NCI-H2196 (cell line): ENCODE results near the gene DCLK2.

Experiments
- DNase-seq: peaks from one replicate; lab custom pipeline; 2025; ENCODE audit not compliant: unreplicated experiment; lab: John Stamatoyannopoulos, UW

DCLK2 gene

GRCh38 chr4:150236626-150237025, 158.4 kb downstream of the DCLK2 start:
- DNase-seq = no peak

- no peak for DNase-seq
Observed at GRCh38 chr4:150237110-150237872, 159.0 kb downstream of the DCLK2 start.

DNA sequence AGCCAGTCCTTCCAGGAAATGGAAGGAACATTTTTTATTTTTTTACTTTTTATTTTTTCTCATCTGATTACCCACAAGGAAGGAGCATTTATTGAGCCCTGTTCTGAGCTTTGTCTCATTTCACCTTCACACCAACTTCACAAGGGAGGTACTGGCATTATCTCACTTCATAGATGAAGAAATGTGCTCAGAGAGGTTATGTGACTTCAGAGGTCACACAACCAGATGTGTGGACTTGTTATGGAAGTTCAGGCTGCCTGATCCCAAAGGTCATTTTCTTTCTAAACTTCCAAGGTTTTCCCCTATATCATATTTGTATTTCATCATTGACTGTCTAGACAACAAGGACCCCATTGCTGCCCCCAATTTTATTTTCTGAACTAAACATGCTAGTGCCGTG, 160.3 kb downstream of the DCLK2 start:
- no peak for DNase-seq

DNA sequence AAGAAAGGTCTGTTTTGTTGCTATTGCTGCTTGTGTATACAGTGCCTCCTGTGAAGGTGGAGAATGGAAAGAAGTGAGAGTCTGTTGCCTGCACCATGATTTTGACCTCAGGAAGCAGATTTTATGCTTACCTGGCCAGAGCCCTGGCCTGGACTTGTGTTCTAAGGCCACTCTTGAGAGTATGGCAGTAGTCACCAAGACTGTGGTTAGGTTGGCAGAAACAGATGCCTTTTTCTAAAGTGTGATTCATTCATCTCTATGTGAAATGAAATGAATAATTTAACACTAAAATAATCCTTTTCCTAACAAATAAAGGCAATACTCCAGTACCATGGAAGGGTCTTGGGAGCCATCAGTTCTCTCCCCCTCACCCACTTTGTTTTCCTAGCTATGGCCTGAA, 161.8 kb downstream of the DCLK2 start:
- DNase-seq = no peak

DNA sequence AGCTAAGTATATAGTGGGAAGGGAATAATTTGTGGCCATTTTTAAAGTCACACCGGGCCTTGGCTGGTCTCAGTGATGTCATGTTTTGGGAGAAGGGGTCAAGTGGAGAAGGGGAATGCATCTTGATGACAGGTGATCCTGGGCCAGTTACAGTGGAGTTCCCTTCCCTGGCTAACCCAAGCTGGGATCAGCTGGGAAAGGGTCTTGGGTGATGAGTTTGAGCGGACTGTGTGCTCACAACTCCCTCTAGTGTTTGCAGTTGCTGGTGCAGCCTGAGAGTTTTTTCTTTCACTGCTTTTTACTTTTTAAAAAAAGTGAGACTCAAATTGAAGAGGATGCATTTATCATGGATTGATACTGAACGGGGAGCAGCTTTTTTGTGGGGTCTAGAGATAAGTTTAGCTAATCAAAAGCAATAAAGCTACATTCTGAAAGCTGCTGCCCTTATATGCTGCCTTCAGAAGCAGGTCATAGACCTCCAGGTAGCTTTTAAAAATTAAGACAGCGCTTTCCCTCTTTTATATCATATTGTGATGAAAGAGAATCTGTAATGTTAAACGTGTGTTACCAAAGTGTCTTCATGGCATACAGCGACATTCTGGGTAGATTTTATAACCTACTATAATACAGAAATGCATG, 164.7 kb downstream of the DCLK2 start:
- peak; percentile 15 for DNase-seq

- DNase-seq = no peak
Observed at GRCh38 chr4:150243932-150244331, 165.7 kb downstream of the DCLK2 start.

- DNase-seq = no peak
Observed at GRCh38 chr4:150244600-150244999, 166.4 kb downstream of the DCLK2 start.

DNA sequence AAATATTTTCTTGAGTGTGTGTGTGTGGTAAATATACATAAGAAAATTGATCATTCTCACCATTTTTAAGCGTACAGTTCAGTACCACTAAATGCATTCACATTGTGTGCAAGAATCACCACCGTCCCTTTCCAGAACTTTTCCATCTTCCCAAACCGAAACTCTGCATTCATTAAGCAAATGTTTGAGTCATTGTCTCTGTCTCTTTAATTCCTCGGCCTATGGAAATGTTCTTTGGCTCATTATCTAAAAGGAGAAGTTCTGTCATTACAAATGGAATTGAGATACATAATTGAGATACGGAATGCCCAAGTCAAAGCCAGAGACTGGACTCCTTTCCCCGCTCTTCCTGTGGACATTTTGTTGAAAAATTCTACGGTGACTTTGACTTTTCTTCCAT, 168.9 kb downstream of the DCLK2 start:
- DNase-seq = no peak

- no peak for DNase-seq
Observed at GRCh38 chr4:150248181-150248580, 169.9 kb downstream of the DCLK2 start.

DNA sequence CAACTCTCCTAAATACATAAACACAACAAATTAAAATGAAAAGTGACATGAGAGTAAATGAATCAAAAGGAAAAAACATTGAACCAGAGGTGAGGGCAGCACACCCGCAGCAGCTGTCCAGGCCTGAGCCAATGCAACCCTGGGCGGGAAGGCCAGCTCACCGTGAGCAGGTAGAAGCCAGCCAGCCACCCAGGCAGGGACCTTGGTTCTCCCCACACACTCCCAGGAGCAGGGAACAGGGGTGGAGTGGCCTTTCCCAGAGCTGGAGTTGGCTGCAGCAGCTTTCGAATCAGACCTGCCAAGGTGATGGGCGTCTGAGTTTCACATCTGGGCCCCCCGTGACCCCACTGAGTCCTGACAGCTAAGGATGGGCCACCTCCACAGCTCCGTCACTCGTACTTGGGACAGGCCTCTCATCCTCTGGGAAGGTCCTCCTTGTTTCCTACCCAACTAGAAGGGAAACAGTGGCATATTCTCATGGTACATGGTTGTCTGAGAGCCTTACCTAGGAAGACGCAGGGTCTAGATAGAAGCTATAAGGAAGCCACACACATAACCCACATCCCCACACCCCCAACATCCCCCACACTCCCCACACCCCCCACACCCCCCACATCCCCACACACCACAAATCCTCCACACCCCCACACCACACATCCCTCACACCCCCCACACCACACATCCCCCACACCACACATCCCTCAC, 172.2 kb downstream of the DCLK2 start:
- no peak for DNase-seq

DNA sequence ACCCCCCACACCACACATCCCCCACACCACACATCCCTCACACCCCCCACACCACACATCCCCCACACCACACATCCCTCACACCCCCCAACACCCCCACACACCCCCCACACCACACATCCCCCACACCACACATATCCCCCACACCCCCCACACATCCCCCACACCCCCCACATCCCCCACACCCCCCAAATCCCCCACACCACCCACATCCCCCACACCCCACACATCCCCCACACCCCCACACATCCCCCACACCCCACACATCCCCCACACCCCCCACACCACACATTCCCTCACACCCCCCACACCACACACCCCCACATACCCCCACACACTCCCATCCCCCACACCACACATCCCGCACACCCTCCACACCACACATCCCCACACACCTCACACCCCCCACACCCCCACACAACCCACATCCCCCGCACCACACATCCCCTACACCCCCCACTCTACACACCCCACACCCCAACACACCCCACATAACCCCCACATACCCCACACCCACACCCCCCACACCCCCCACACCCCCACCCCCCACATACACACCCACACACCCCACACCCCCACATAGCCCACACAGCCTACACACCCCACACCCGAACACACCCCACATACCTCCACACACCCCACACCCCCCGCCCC, 172.9 kb downstream of the DCLK2 start:
- no peak for DNase-seq

- DNase-seq = no peak
Observed at GRCh38 chr4:150251752-150252190, 173.5 kb downstream of the DCLK2 start.

DNA sequence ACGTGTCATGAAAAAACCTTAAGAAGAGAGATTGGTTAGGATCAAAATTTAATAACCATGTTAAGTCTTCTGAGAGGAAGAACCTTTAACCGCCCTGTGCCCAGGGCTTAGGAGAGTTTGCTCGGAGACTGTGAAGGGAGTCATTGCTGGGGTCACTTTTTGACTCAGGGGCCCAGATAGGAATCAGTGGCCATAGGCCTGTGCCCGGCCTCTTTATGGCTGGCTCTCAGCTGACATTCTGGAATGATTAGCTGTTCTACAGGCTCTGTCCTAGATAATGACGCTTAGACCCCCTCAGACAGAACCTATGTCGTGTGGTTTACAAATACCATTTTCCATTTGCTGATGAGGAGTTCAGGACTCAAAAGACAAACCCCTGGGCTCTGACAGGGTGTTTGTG, 174.1 kb downstream of the DCLK2 start:
- DNase-seq = no peak

DNA sequence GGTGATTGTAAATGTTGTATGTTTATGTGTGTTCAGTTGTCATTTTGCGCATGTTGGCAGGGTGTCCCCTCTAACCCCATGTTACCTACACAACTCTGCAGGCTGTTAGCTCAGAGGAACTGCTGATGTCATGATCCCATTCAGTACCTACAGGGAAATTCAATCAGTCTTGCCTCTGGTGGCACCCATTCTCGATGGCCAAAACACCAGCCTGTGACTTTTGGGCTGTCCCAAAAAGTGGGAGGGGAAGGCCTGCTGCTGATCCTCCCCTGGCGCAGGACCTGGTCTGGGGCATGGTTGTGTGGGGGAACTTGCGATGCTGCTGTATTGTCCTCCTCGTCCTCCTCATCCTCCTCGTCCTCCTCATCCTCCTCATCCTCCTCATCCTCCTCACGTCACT, 174.5 kb downstream of the DCLK2 start:
- DNase-seq = no peak

- DNase-seq = no peak
Observed at GRCh38 chr4:150253416-150253815, 175.2 kb downstream of the DCLK2 start.

DNA sequence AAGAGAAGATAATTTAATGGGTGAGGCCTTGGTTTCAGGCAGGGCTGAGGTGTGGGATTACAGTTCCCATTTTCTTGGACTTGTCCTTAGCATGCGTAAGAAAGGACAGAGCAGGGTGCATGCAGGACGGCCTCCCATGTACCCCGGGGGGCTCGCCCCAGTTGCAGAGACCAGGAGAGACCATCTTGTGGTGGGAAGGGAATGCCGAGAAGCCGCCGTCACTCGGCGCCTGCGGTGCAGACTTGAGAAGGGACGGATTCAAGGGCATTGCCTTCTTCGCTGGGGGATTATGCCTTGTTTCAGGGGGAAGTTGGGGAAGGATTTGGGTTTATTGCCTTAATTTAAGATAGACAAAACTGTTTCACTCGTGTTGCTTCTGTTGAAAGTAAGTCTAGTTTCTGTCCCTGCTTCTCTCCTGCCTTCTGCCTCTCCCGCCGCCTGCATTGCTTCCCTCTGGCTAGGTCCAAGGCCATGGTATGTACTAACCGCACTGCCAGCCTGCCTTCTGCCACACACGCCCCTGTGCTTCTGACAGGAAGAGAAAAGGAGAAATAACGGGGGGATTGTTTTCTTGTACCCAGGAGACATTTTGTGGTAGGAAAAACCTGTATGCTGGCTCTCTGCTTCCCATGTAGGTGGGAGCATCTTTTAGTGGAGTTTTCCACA, 175.9 kb downstream of the DCLK2 start:
- DNase-seq = no peak

GRCh38 chr4:150255610-150256224, 177.5 kb downstream of the DCLK2 start:
- DNase-seq = no peak

DNA sequence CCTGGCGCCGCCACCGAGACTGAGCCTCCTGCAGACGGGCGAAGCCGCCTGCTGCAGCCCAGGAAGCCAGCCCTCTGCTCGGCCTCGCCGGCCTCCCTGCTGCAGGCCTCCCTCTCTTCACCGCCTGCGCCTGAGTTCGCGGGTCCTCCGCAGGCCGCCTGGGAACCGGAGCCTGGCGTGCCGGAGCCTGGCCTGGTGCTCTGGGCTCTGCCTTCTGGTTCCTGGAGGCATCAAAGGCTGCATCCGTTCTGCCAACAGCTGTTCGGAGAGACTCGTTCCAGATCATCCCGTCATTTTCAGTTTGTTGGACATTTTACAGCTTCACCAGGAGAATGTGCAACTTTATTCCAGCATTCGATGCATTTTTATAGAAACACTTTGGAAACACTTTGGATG, 178.0 kb downstream of the DCLK2 start:
- no peak for DNase-seq

DNA sequence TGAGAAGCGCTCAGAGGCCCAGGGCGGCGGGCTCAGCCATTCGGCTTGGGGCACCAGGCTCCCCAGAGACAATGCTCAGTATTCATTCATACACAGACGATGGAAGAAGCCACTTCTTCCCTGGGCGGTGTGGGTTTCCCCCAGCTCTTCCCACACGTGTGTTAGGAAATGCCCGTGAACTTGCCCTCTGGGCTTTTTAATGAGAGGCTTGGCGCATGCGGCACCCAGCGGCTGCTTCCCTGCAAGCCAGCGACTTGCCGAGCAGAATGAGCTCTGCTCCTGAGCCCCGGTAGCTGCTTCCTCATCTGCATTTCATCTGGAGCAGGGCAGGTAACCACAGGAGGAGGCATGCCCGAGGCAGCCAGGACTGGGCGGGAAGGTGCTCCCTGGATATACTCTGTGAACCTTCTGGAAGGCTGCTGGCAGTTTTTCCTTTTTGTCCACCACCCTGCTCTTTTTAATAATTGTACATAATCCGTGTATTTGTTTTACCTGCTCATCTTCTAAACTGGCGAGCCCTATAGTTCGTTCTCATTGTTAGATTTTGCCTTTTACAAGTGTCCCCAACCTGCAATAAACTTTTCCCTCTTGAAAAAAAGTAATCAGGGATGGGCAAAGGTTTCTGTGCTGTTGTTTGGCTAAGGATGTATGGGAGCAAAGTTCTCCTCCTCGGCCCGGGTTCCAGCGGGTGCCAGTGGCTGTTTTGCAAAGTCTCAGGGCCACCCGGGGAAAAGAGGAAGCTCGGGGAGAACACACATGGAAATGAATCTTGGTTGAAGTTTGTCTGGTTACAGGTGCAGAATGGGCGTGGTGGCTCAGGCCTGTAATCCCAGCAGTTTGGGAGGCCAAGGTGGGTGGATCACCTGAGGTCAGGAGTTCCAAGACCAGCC, 178.8 kb downstream of the DCLK2 start:
- no peak for DNase-seq

DNA sequence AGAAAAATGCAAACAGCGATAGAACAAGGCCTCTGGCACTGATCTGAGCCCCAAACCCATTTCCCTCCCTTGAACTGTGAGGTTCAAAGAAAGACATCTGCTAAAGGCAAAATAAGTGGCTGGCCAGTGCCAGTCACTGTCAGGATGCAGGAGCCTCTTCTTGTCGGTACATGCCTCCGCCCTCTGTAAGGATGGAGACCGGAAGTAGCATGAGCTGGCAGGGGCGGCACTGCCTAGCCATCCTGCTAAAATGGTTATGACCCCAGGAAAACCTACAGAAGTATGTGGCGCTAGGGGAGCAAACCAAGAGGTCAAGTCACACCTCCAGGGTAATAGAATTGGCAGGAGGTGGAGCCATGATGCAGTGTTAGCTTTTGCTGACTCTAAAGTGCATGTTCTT, 180.3 kb downstream of the DCLK2 start:
- no peak for DNase-seq
